Suprapubic skin (tissue), 4 donors: ENCODE data around the gene TBC1D20. TPM values are rescaled to one million over a fixed set of nuclear protein-coding genes. Genes with fewer than 3 reads are reported as not detected.

ENCODE experiments used
- DNase-seq, 2 donors: peaks; one replicate each; pipeline ENCODE4 v3.0.0-alpha.2; 2019; ENCODE audit warnings: low spot score in 2 of 2
- H3K27ac ChIP-seq: fragments of 200-600 bp; sonication (generic); one replicate; pipeline ENCODE4 v1.5.1; 2019
- H3K27me3 ChIP-seq: fragments of 200-600 bp; sonication (generic); one replicate; pipeline ENCODE4 v1.5.1; 2019
- H3K36me3 ChIP-seq: fragments of 200-600 bp; sonication (generic); one replicate; pipeline ENCODE4 v1.5.1; 2019
- H3K4me1 ChIP-seq: fragments of 200-600 bp; sonication (generic); one replicate; pipeline ENCODE4 v1.5.1; 2019
- H3K4me3 ChIP-seq: fragments of 200-600 bp; sonication (generic); one replicate; pipeline ENCODE4 v1.5.1; 2019; ENCODE audit warnings: mild to moderate bottlenecking
- H3K9me3 ChIP-seq: fragments of 200-600 bp; sonication (generic); one replicate; pipeline ENCODE4 v1.5.1; 2019
- CTCF ChIP-seq, 2 donors: fragments of 200-600 bp in 1 of 2; fragments of 450-650 bp in 1 of 2; sonication (generic) in 1 of 2; IDR thresholded peaks; one replicate each; pipeline ENCODE4 v1.5.1; 2016 to 2019; ENCODE audit warnings: antibody characterized with exemption in 2 of 2, mild to moderate bottlenecking in 1 of 2, moderate library complexity in 1 of 2
- EP300 ChIP-seq: sonication (generic); formaldehyde crosslinking; IDR thresholded peaks from one replicate; pipeline ENCODE4 v1.6.1; 2017; ENCODE audit warnings: antibody characterized with exemption
- POLR2A ChIP-seq, 2 donors: fragments of 450-650 bp; IDR thresholded peaks; one replicate each; pipeline ENCODE4 v1.6.1; 2017; ENCODE audit warnings: antibody characterized with exemption in 2 of 2, mild to moderate bottlenecking in 2 of 2, moderate library complexity in 2 of 2
- POLR2AphosphoS5 ChIP-seq, 3 donors: sonication (generic); formaldehyde crosslinking; IDR thresholded peaks; one replicate each; pipeline ENCODE4 v1.6.1; 2017; ENCODE audit warnings: antibody characterized with exemption in 3 of 3
- WGBS: methylation state at CpG from one replicate; pipeline ENCODE4 v1.1.5; 2018; 5-methylcytosine and 5-hydroxymethylcytosine counted together
- total RNA-seq, 4 donors: library from RNA; depleted of rRNA; stranded (reverse); fragments of >200 nt; gene quantifications; one replicate each; pipeline ENCODE4 v1.1.0, GENCODE V29; 2016

The TBC1D20 gene
- total RNA-seq, 4 donors from 2014 or later: 49.0 to 78.7 (median 60.6) TPM

GRCh38 chr20:487655-488054 lies 25.3 kb upstream of the TBC1D20 start:
- H3K27me3 ChIP-seq: no peaks in the 10 kb centered on the region
- H3K9me3 ChIP-seq: no peaks in the 10 kb centered on the region
- TF ChIP-seq POLR2A (IDR thresholded peaks at IDR 0.05) (no peak), POLR2AphosphoS5 (IDR thresholded peaks at IDR 0.05) (no peak), EP300 (no peak), CTCF (IDR thresholded peaks at IDR 0.05) (no peak)
- WGBS: 90% methylated on average over 4 of the region's 4 CpGs
- H3K4me3 ChIP-seq: no peak overlapping the region
- DNase-seq: no peak
- no peaks in the 10 kb centered on the region for H3K4me1 ChIP-seq
- H3K36me3 ChIP-seq: peaks cover 89% of the 10 kb centered on the region
- H3K27ac ChIP-seq: no peak overlapping the region

- 63% methylated on average over 9 of the region's 9 CpGs for WGBS
- Histone ChIP-seq H3K27me3 (no peaks in the 10 kb centered on the region), H3K36me3 (peaks cover 74% of the 10 kb centered on the region), H3K27ac (no peak overlapping the region), H3K4me3 (no peak overlapping the region), H3K9me3 (no peaks in the 10 kb centered on the region), H3K4me1 (no peaks in the 10 kb centered on the region)
- no peak for DNase-seq
- TF ChIP-seq POLR2A (IDR thresholded peaks at IDR 0.05) (no peak), CTCF (IDR thresholded peaks at IDR 0.05) (no peak), POLR2AphosphoS5 (IDR thresholded peaks at IDR 0.05) (no peak), EP300 (no peak)
Observed at GRCh38 chr20:483815-484644, 21.7 kb upstream of the TBC1D20 start.

- WGBS: 76% methylated on average over 1 of the region's 1 CpG
- H3K36me3 ChIP-seq: peaks cover 46% of the 10 kb centered on the region
Observed at GRCh38 chr20:481167-481566, 18.8 kb upstream of the TBC1D20 start.

GRCh38 chr20:480044-480443 lies 17.7 kb upstream of the TBC1D20 start:
- H3K27me3 ChIP-seq: no peaks in the 10 kb centered on the region
- no peak overlapping the region for H3K27ac ChIP-seq
- 56% methylated on average over 3 of the region's 3 CpGs for WGBS
- peaks cover 34% of the 10 kb centered on the region for H3K36me3 ChIP-seq
- no peak for DNase-seq
- no peaks in the 10 kb centered on the region for H3K9me3 ChIP-seq
- no peak overlapping the region for H3K4me3 ChIP-seq
- no peak for TF ChIP-seq CTCF (IDR thresholded peaks at IDR 0.05)
- no peaks in the 10 kb centered on the region for H3K4me1 ChIP-seq

More at GRCh38 chr20:481167-481566, 18.8 kb upstream of the TBC1D20 start:
- TF ChIP-seq POLR2A (IDR thresholded peaks at IDR 0.05): no peak
- no peak for TF ChIP-seq CTCF (IDR thresholded peaks at IDR 0.05)
- TF ChIP-seq POLR2AphosphoS5 (IDR thresholded peaks at IDR 0.05): no peak
- TF ChIP-seq EP300: no peak
- no peak for DNase-seq
- no peaks in the 10 kb centered on the region for H3K27me3 ChIP-seq
- H3K27ac ChIP-seq: no peak overlapping the region
- no peaks in the 10 kb centered on the region for H3K4me1 ChIP-seq
- no peaks in the 10 kb centered on the region for H3K9me3 ChIP-seq
- H3K4me3 ChIP-seq: no peak overlapping the region

GRCh38 chr20:479487-479886 lies 17.2 kb upstream of the TBC1D20 start:
- Histone ChIP-seq H3K27ac (no peak overlapping the region), H3K27me3 (no peaks in the 10 kb centered on the region), H3K4me3 (no peak overlapping the region), H3K36me3 (peaks cover 33% of the 10 kb centered on the region), H3K9me3 (no peaks in the 10 kb centered on the region), H3K4me1 (no peaks in the 10 kb centered on the region)
- TF ChIP-seq EP300 (no peak), POLR2AphosphoS5 (IDR thresholded peaks at IDR 0.05) (no peak), CTCF (IDR thresholded peaks at IDR 0.05) (no peak), POLR2A (IDR thresholded peaks at IDR 0.05) (no peak)
- no peak for DNase-seq
- 70% methylated on average over 2 of the region's 2 CpGs for WGBS
